Measurements from ENCODE around the gene CEP135. TPM values are rescaled to one million over a fixed set of nuclear protein-coding genes. Genes with fewer than 3 reads are reported as not detected.

Gene CEP135
- total RNA-seq, 1 donor from 2014 or later = 3.7 TPM

GRCh38 chr4:55907469-55907868 lies 41.3 kb upstream of the CEP135 start:
- Histone ChIP-seq H3K27me3 (ENCODE audit: control insufficient read depth, insufficient read depth, low read length) (no peaks in the 10 kb centered on the region), H3K36me3 (ENCODE audit: control insufficient read depth, insufficient read depth, low read length) (no peaks in the 10 kb centered on the region), H3K4me3 (ENCODE audit: low read depth, low read length) (no peak overlapping the region)
- no peak for DNase-seq (ENCODE audit: low read depth)
- TF ChIP-seq CTCF (IDR thresholded peaks at IDR 0.05; ENCODE audit: insufficient read depth, low read length, severe bottlenecking) = no peak
- FAIRE-seq = no peak

- Histone ChIP-seq H3K27me3 (ENCODE audit: control insufficient read depth, insufficient read depth, low read length) (no peaks in the 10 kb centered on the region), H3K4me3 (ENCODE audit: low read depth, low read length) (no peak overlapping the region), H3K36me3 (ENCODE audit: control insufficient read depth, insufficient read depth, low read length) (no peaks in the 10 kb centered on the region)
- no peak for TF ChIP-seq CTCF (IDR thresholded peaks at IDR 0.05; ENCODE audit: insufficient read depth, low read length, severe bottlenecking)
- DNase-seq (ENCODE audit: low read depth) (peak; percentile 62), FAIRE-seq (no peak)
Measured at GRCh38 chr4:55910140-55910539, 38.6 kb upstream of the CEP135 start.

DNA sequence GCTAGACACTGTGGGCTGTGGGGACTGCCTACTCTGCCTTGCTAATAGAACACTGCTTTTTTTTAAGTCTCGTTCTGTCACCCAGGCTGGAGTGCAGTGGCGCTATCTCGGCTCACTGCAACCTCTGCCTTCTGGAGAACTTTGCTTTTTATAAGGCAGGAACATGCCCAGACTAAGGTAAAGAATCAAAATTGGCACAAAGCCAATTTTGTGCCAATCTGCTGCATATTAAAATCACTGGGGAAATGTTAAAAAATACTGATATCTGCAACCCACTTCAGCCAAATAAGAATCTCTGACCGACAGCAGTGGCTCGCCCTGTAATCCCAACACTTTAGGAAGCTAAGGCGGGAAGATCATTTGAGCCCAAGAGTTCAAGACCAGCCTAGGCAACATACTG lies 36.5 kb upstream of the CEP135 start:
- H3K36me3 ChIP-seq (ENCODE audit: control insufficient read depth, insufficient read depth, low read length) = no peaks in the 10 kb centered on the region
- H3K27me3 ChIP-seq (ENCODE audit: control insufficient read depth, insufficient read depth, low read length) = no peaks in the 10 kb centered on the region
- peak; percentile 35 for DNase-seq (ENCODE audit: low read depth)
- TF ChIP-seq CTCF (IDR thresholded peaks at IDR 0.05; ENCODE audit: insufficient read depth, low read length, severe bottlenecking) = no peak
- no peak overlapping the region for H3K4me3 ChIP-seq (ENCODE audit: low read depth, low read length)
- no peak for FAIRE-seq

DNA sequence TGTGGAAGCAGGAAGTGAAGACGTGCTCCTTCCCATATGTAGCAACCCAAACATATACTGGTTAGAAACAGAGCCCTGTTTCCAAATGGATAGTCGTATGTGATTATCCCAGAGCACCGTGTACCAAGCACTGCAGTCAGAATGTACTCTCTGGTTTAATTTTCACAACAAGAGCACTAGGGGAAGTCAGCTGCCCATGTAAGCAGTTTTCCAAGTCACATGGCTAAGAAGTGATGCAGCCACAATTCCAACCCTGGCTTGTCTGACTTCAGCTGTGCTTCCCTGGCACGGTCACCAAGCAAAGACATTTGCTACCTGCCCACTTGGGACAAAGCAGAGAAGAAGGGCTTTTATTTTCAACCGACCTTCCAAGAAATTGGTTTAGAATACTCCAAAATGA lies 28.2 kb upstream of the CEP135 start:
- DNase-seq (ENCODE audit: low read depth) (no peak), FAIRE-seq (no peak)
- Histone ChIP-seq H3K36me3 (ENCODE audit: control insufficient read depth, insufficient read depth, low read length) (no peaks in the 10 kb centered on the region), H3K4me3 (ENCODE audit: low read depth, low read length) (no peak overlapping the region), H3K27me3 (ENCODE audit: control insufficient read depth, insufficient read depth, low read length) (no peaks in the 10 kb centered on the region)
- no peak for TF ChIP-seq CTCF (IDR thresholded peaks at IDR 0.05; ENCODE audit: insufficient read depth, low read length, severe bottlenecking)

DNA sequence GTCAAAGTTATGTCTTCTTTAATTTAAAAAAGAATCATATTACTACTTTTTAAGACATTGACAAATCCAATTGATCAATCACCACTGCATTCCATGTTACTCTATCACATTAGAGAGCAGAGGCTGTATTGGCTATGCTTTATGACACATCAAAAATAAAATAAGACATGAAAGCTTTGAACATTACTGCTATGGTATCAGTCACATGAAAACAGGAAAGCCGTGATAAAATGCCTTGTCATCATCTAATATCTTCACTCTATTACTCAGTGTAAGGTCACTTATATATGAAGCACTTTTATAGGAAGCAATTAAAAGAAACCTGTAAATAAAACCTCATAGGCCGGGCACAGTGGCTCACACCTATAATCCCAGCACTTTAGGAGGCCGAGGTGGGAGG lies 27.7 kb upstream of the CEP135 start:
- no peak for TF ChIP-seq CTCF (IDR thresholded peaks at IDR 0.05; ENCODE audit: insufficient read depth, low read length, severe bottlenecking)
- no peak for FAIRE-seq
- DNase-seq (ENCODE audit: low read depth) = peak; percentile 59
- no peak overlapping the region for H3K4me3 ChIP-seq (ENCODE audit: low read depth, low read length)
- H3K36me3 ChIP-seq (ENCODE audit: control insufficient read depth, insufficient read depth, low read length) = no peaks in the 10 kb centered on the region
- H3K27me3 ChIP-seq (ENCODE audit: control insufficient read depth, insufficient read depth, low read length) = no peaks in the 10 kb centered on the region

DNA sequence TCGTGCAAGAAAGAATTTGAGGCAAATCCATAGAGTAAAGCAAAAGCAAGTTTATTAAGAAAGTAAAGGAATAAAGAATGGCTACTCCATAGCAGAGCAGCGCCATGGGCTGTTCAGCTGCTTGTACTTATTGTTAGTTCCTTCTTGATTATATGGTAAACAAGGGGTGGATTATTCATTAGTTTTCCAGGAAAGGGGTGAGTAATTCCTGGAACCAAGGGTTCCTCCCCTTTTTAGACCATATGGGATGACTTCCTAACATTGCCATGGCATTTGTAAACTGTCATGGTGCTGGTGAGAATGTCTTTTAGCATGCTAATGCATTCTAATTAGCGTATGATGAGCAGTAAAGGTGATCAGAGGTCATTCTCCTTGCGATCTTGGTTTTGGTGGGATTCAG lies 23.5 kb upstream of the CEP135 start:
- H3K27me3 ChIP-seq (ENCODE audit: control insufficient read depth, insufficient read depth, low read length) = no peaks in the 10 kb centered on the region
- DNase-seq (ENCODE audit: low read depth) = no peak
- TF ChIP-seq CTCF (IDR thresholded peaks at IDR 0.05; ENCODE audit: insufficient read depth, low read length, severe bottlenecking) = no peak
- no peaks in the 10 kb centered on the region for H3K36me3 ChIP-seq (ENCODE audit: control insufficient read depth, insufficient read depth, low read length)
- no peak for FAIRE-seq
- H3K4me3 ChIP-seq (ENCODE audit: low read depth, low read length) = no peak overlapping the region

Data from bronchial epithelial cell (primary cell).